ENCODE measurements around the gene KSR2. TPM values are rescaled to one million over a fixed set of nuclear protein-coding genes. Genes with fewer than 3 reads are reported as not detected.

The KSR2 gene
- total and polyA plus RNA-seq, 2 of the 13 experiments (the other 11 are each of a cell fraction or from before 2014, with no cell fraction given), result 0.02 TPM; not detected in 1

- TF ChIP-seq ZMAT3 (CRISPR knock-in tag; conservative IDR thresholded peaks at IDR 0.05) (no peak), ZNF883 (CRISPR knock-in tag; IDR thresholded peaks at IDR 0.05; ENCODE audit: not compliant biosample characterization) (no peak), SMAD3 (CRISPR knock-in tag; IDR thresholded peaks at IDR 0.05) (no peak), TOPORS (CRISPR knock-in tag; IDR thresholded peaks at IDR 0.05) (no peak)
Observed at GRCh38 chr12:117724543-117724942, 244.2 kb downstream of the KSR2 start (continued).

- ChIA-PET POLR2A (no interaction called here), CTCF (ENCODE audit: low intra/inter-chr PET ratio, low total read pairs) (no interaction called here)
- no CpG with 5 or more reads among the region's 4 CpGs for WGBS (ENCODE audit: low lambda C conversion rate)
- intact Hi-C loops (cut with micrococcal nuclease; ENCODE audit: unreplicated experiment), result no loop called here
- H3K36me3 ChIP-seq (replicated peaks in 1 of 2; ENCODE audit: control insufficient read depth in 1 of 2, insufficient read depth in 2 of 2, low read length in 2 of 2), result no peaks in the 10 kb centered on the region
- H3K79me2 ChIP-seq (ENCODE audit: insufficient read depth, low read length), result no peaks in the 10 kb centered on the region
- ATAC-seq (no peak), DNase-seq (ENCODE audit: low spot score) (no peak), FAIRE-seq (no peak)
- no peaks in the 10 kb centered on the region for H4K20me1 ChIP-seq (ENCODE audit: insufficient read depth, low read length)
- BruUV-seq (replicated peaks), result no TSS peak
- no peak overlapping the region for H3K4me3 ChIP-seq (replicated peaks in 1 of 3; ENCODE audit: insufficient read depth in 1 of 3, low read depth in 2 of 3, low read length in 3 of 3)
- no peak overlapping the region for H3K4me2 ChIP-seq (ENCODE audit: low read depth, low read length)
- no peak overlapping the region for H3K9ac ChIP-seq (ENCODE audit: insufficient read depth, low read depth, low read length)
- no peaks in the 10 kb centered on the region for H3K27me3 ChIP-seq (ENCODE audit: control insufficient read depth in 1 of 2, insufficient read depth in 2 of 2, low read length in 2 of 2)
- no peak overlapping the region for H3K27ac ChIP-seq (ENCODE audit: extremely low read length, insufficient read depth, low read length)
- in situ Hi-C loops (cut with HindIII; ENCODE audit: extremely low pct_ligation_motif_present, low pct_unique_long_range_greater_than_20kb), result no loop called here
- no peak overlapping the region for H2AFZ ChIP-seq (ENCODE audit: low read length)
- no peaks in the 10 kb centered on the region for H3K9me3 ChIP-seq (ENCODE audit: low read length)
- H3K4me1 ChIP-seq (ENCODE audit: insufficient read depth, low read length), result no peaks in the 10 kb centered on the region
- TF ChIP-seq ZNF234 (CRISPR knock-in tag; conservative IDR thresholded peaks at IDR 0.05) (no peak), AHR (CRISPR knock-in tag; IDR thresholded peaks at IDR 0.05) (no peak), ZNF777 (CRISPR knock-in tag; IDR thresholded peaks at IDR 0.05) (no peak), ZC3H4 (CRISPR knock-in tag; IDR thresholded peaks at IDR 0.05; ENCODE audit: borderline replicate concordance) (no peak), MTERF4 (CRISPR knock-in tag; IDR thresholded peaks at IDR 0.05) (no peak), TEAD3 (CRISPR knock-in tag; optimal IDR thresholded peaks at IDR 0.05; ENCODE audit: borderline replicate concordance) (no peak)
Observed at GRCh38 chr12:117718559-117718958, 250.2 kb downstream of the KSR2 start.

Data from HepG2 (cell line).